Tibial nerve (tissue), 4 donors: ENCODE data around the gene STYXL1.

ENCODE experiments used
- EP300 ChIP-seq, 2 donors: sonication (generic); formaldehyde crosslinking; IDR thresholded peaks; one replicate each; pipeline ENCODE4 v1.6.1; 2017; ENCODE audit warnings: antibody characterized with exemption in 2 of 2, mild to moderate bottlenecking in 1 of 2
- POLR2A ChIP-seq, 2 donors: fragments of 450-650 bp; IDR thresholded peaks; one replicate each; pipeline ENCODE4 v1.6.1; 2017; ENCODE audit warnings: antibody characterized with exemption in 2 of 2, mild to moderate bottlenecking in 2 of 2, moderate library complexity in 2 of 2
- TF ChIP-seq, protein P1 (sequence below), 5 experiments: fragments of 200-600 bp in 3 of 5; fragments of 450-650 bp in 2 of 5; sonication (generic) in 3 of 5; IDR thresholded peaks; one replicate each; pipeline ENCODE4 v1.5.1; 2016 to 2019; ENCODE audit warnings: antibody characterized with exemption in 5 of 5, mild to moderate bottlenecking in 3 of 5, moderate library complexity in 2 of 5

DNA sequence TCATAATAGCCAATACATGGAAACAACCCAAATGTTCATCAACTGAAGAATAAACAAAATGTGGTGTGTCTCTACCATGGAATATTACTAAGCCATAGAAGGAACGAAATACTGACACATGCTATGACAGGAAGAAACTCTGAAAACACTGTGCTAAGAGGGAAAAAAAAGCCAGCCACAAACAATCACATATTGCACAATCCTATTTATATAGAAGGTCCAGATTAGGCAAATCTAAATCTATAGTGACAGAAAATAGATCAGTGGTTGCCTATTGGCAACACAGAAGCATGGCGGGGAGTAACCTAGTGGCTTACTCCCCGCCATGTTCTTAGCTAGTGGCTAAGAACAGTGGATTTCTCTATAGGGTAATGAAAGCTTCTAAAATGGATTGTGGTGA lies 48.1 kb upstream of the STYXL1 start:
- TF ChIP-seq, protein P1, sequence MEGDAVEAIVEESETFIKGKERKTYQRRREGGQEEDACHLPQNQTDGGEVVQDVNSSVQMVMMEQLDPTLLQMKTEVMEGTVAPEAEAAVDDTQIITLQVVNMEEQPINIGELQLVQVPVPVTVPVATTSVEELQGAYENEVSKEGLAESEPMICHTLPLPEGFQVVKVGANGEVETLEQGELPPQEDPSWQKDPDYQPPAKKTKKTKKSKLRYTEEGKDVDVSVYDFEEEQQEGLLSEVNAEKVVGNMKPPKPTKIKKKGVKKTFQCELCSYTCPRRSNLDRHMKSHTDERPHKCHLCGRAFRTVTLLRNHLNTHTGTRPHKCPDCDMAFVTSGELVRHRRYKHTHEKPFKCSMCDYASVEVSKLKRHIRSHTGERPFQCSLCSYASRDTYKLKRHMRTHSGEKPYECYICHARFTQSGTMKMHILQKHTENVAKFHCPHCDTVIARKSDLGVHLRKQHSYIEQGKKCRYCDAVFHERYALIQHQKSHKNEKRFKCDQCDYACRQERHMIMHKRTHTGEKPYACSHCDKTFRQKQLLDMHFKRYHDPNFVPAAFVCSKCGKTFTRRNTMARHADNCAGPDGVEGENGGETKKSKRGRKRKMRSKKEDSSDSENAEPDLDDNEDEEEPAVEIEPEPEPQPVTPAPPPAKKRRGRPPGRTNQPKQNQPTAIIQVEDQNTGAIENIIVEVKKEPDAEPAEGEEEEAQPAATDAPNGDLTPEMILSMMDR (IDR thresholded peaks at IDR 0.05), result no peak
- no peak for TF ChIP-seq POLR2A (IDR thresholded peaks at IDR 0.05)
- TF ChIP-seq EP300 (IDR thresholded peaks at IDR 0.05), result no peak
